CD1c-positive myeloid dendritic cell (primary cell): ENCODE results near the gene SPATA13.
"Not testable (repeated sequence)": the region's sequence is repeated elsewhere in the genome, so short reads cannot be mapped to it uniquely, and the experiment has no call there.

Experiments used
- DNase-seq: peaks from one replicate; pipeline ENCODE4 v3.0.0-alpha.2; 2016; ENCODE audit errors: extremely low spot score

SPATA13 gene

DNA sequence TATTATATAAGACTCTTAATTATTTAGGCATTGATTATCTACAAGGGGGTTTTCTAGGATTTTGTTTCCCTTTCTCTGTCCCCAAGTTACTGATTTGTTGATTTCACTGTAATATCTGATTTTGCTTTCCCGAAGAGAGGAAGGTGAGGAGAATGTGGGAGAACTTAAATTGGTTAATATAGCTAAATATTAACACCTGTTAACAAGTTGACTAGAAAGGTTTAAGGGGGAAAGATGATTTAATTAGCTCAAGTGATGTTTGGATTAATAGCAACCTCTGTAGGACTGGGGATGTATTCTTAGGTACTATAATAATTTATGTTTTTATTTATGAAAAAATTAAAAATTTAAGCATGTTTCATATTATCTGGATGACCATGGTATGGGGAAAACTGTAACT lies 35.1 kb downstream of the SPATA13 start:
- DNase-seq: no peak

DNA sequence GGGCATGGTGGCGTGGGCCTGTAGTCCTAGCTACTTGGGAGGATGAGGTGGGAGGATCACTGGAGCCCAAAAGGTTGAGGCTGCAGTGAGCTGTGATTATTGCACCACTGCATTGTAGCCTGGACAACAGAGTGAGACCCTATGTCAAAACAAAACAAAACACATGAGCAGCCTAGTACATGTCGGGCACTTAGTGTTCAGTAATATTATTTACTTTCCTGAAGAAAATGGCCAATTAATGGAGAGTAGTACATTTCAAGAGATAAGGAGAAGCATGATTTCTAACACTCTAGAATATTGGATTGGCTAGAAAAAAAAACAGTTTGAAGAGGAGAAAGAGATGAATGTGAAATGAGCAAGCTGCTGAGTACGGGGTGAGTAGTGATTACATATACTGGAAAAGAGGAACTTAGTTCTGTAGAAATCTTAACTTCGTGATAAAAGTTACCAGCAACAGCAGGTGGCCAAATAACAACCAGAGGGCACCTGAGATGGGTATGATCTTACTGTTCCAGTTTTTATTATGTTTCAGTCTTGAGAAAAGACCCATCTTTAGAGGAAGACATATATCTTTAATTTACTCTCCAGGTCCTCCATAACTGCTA lies 36.2 kb downstream of the SPATA13 start:
- no peak for DNase-seq

DNA sequence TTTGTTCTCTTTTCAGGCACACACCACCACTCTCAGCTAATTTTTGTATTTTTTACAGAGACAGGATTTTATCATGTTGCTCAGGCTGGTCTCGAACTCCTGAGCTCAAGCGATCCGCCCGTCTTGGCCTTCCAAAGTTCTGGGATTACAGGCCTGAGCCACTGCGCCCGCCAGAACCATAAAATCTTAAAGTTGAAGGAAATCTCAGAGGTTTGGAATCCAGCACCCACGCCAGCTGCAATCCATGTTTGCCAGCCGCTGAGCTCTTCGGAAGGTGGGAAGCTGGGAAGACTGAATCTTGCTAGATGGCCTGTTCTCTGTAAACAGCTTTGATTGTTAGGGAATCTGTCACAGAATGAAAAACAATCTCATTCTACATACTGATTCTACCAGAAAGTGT lies 38.5 kb downstream of the SPATA13 start:
- DNase-seq: no peak

DNA sequence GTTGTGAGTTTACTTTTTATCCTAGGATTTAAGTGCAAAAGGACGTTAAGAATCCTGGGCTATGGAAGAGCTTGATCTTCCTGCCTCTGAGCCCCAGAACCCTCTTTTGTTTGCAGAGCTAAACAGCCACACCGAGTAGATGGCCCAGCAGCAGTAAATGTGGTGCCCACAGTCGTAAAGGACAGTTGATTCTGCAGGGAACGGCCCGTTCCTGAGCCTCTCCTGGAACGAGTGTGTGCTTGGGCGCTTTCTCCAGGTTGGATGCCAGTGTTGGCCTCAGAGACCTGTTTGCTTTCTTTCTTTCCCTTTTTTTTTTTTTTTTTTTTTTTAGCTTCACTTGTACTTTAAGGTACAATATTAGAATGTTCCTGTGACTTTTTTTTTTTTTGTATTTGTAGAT lies 41.7 kb downstream of the SPATA13 start:
- no peak for DNase-seq

DNA sequence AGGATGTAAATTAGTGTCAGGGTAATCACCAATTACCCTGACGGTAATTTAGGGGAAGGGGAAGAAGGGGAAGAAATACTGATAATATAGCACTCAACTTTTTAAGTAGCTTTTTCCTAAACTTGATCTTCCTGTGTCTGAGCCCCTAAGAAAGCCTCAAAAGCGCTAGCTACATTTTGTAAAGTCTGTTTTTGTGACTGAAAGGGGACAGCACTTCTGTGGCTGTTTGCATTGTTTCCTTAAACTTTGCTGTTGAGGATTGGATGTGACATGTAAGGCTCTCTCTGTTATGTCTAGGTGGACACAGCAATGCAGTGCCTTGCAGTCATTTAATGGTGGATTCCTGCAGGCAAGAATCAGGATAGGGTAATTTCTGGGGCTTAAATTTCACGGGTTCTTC lies 42.8 kb downstream of the SPATA13 start:
- no peak for DNase-seq

DNA sequence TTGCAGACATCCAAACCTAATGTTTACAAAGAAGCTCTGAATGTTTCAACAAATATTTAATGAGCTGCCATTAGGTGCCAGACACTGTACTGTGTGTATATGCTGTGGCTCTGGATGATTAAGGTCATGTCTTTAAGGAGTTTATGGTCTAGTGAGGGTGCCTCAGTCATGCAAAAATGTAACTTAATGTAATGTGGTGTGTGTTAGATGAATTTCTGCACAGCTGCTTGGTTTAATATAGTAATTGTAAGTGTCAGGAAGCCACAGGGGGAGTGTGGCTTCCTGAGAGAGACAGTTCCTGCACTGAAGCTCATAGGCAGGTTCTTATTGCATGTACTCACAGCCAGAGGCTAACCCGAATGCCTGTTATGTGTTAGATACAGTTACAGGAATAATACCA lies 43.3 kb downstream of the SPATA13 start:
- no peak for DNase-seq

DNA sequence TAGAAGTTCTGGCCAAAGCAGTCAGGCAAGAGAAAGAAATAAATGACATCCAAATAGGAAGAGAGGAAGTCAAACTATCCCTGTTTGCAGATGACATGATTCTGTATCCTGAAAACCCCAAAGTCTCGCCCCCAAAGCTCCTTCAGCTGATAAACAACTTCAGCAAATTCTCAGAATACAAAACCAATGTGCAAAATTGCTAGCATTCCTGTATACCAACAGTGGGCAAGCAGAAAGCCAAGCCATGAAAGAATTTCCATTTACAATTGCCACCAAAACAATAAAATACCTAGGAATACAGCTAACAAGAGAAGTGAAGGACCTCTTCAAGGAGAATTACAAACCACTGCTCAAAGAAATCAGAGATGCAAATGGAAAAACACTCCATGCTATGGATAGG lies 44.6 kb downstream of the SPATA13 start:
- not testable (repeated sequence) for DNase-seq

DNA sequence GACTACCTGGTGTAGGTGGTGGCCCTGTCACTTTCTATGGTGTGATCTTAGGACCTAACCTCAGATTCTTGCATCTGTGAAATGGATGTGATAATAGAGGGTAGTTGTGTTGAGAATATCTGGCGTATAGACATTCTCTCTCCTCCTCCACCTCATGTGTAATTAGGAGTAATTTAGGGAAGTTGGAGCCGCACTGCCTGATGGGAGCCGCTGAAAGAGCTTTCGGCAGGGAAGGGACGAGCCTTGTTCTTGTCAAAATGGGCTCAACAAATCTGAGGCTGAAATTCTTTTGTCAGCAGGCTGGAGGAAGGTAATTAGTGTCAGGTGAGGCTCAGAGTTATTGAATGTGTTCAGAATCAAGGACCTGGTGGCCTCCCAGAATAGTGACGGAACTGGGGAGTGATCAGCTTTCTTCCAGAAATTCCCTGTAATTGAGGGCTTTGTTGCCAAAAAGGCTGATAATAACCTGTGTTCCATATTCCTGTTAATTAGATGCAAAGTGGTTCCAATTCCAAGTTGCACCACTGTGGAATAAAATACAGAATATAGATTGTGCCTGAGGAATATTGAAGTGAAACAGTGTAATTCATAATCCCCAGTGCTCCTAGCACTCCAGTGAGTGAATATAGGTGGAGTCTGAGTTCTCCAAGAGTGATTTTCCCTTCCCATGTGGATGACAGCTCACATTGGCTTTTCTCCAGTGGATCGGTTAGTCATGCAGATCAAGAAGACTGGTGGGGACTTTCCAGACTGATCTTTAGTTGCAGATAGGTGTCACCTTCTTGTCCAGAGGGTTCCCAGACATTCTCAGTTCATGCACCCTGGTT lies 47.5 kb downstream of the SPATA13 start:
- peak; percentile 23 for DNase-seq

DNA sequence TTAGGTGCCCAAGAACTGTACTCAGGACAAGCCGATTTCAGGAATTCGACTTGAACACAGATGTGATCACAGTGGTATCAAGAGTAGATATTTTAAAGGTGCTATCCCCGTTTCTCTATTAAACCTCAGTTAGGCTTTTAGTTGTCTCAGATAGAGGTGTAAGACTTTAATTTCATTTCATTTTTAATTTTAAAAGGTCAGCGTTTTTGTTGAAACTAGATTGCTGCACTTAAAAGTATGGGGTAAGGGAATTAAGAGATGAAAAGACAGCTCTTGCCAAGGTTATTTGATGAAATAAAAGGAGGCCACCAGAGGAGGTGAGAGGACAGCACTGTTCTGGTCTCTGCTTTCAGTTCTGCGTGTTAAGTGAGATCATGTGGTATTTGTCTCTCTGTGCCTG lies 48.6 kb downstream of the SPATA13 start:
- no peak for DNase-seq

DNA sequence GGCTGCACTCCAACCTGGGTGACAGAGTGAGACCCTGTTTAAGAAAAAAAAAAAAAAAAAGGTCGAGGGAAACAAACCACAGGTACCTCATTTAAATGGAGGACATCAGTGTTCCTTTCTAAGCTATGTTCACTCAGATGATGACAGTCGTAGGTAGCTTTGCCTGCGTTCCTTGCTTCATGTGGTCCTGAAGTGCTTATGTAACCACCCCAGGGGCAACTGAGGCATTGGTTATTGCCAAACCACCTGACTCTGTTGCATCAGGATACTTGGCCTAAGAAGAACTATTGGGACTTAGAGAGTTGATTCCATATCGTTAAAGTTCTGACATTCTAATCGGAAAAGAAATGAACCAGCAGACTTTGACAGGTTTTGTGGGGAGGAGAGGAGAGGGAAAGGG lies 51.7 kb downstream of the SPATA13 start:
- no peak for DNase-seq

DNA sequence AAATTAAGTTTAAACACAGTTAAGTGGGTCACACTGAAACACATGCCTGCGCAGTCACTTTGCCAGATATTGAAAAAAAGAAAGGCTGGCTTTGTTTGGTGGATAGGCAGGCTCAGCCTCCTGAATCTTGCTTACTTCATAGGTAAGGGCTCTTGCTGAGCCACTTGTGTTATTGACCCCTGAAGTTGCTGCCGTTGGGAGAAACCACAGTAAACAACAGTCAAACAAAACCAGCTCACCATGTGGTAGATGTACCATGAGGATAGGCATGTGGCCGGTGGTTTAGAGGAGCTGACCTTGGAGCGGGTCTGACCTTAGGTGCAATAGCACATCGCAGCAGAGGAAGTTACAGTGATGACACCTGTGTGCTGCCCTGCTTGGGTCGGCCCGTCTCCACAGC lies 52.2 kb downstream of the SPATA13 start:
- DNase-seq: no peak

DNA sequence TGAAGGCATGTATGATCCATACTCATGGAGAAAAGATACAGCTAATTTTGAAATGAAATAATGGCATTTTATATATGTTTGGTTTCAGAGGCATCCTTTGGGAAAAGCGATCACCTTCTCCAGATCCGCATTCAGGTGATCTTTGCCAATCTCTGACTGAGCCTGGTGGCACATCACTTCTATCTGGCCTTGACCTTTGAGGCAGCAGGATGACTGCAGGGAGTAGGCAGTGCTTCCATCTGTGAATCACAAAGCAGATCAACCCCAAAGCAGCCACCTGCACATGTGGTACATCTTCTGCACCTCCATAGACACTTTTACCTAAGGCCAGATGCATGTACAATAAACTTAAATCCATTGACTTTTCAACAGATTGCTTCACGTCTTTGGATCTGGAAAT lies 53.4 kb downstream of the SPATA13 start:
- no peak for DNase-seq

DNA sequence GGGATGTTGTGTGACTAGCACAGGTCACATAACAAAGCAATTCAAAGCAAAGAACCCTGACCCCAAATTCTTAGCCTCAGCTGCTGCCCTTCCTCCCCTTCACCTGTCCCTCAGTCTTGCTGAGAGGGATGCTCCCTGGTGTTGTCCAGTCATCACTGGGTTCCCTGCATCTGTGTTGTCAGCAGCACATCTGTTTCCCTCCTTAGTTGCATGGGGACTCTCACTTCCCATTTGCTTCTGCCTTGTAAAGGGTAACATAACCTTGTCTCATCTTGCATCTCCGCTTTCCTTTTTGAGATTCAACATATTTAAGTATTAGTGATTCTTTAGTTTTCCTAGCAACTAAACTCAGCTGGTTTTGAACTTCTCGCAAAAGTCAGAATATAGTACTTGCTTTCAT lies 54.0 kb downstream of the SPATA13 start:
- peak; percentile 30 for DNase-seq

DNA sequence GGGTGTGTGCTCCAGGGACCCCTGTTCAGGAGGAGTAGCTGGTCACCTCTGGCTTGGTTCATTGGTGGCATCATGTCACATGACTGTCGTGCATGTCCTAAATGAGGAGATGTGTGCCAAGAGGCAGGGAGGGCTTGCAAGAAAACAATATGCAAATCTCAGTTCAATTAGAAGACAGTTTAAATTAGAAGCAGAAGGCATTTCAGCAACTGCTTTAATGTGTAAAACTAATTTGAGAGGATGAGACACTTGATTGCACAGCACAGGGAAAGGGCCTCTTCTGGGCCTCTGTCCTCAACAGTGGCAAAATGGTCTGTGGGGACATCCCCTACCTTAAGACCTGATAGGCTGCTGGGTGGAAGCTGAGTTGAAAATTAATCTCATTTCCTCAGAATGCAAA lies 54.6 kb downstream of the SPATA13 start:
- DNase-seq: no peak

DNA sequence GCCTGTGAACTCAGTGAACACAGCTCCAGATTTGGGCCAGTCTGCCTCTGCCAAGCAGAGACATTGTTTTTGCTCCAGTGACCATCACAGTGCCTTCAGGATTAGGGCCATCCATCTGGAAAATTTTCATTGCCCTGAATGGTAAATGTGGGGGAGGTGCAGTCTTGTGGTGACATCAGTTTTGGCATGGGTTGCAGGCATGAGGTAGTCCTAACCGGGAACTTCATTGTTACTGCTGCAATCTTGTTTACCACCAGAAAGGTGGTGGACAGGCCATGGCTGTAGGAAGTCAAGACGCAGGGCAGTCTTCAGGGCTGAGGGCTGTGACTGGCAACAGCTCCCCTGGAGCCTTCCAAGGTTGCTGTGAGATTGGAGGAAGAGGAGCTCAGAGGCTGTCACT lies 55.2 kb downstream of the SPATA13 start:
- DNase-seq: no peak

DNA sequence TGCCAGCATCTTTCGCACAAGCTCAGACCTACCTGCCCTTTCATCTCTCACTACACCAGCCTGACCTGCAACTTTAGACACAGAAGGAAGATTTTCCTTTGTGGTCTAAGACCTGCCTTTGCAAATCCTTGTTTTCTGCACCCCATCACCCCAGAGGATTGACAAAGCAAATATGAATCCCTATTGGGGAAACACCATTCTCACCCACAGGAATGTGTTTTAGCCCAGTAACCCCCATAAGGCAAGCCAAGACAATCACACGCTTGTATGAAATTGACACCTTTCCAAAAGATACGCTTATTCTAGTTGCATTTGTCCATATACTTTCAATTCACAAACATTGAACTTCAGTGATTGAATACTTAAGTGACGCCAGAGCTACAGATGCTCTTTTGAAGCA lies 55.7 kb downstream of the SPATA13 start:
- no peak for DNase-seq

DNA sequence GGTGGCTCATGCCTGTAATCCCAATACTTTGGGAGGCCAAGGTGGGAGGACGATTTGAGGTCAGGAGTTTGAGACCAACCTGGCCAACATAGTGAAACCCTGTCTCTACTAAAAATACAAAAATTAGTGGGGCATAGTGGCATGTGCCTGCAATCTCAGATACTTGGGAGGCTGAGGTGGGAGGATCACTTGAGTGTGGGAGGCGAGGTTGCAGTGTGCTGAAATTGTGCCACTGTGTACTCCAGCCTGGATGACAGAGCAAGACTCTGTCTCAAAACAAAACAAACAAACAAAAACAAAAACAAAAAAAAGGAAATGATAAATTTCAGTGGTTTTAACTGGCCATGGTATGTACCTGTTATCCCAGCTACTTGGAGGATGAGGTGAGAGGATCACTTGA lies 56.3 kb downstream of the SPATA13 start:
- not testable (repeated sequence) for DNase-seq

DNA sequence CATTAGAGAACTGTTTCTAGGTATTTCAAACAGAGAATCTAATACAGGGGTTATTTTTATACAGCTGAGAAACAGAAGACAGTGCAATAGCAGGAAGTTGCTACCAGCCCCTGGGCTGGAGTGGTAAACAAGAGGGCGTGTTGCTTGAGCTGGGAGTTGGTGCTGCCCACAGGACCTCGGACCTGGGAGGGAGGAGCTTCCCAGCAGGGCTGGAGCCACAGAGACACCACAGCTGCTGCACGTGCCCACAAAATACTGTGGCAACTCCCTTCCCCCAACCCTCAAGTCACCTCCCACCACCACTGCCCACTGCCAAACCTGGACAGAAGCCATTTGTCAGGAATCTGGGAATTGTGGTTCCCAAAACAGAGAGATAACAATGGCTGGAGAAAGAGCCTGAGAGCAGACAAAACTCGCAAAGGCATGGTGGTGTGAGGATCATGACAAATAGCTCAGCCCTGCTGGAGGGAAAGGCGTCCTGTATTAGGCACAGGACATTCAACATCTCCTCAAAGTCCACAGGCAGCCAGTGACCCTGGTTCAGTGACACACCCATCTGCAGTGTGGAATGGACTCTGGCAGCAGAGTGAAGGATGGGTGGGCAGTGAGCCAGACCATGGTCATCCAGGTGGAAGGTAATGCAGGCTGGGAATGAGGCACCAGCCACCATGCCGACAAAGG lies 57.2 kb downstream of the SPATA13 start:
- DNase-seq: peak; percentile 30

DNA sequence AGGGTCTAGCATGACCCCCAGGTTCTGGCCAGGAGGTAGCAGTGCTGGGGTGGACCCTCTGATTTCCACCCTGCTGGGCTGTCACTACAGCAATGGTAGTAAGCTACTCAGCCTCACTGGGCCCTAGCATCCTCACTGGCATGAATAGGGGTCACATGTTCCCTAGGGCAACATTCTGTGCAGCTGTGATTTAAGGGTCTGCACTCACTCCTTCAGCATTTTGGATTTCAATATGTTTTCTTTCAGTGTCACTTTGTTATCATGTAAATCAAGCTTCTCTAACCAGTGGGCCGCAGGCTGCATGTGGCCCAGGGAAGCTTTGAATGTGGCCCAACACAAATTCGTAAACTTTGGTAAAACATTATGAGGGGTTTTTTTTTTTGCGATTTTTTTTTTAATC lies 57.8 kb downstream of the SPATA13 start:
- no peak for DNase-seq

DNA sequence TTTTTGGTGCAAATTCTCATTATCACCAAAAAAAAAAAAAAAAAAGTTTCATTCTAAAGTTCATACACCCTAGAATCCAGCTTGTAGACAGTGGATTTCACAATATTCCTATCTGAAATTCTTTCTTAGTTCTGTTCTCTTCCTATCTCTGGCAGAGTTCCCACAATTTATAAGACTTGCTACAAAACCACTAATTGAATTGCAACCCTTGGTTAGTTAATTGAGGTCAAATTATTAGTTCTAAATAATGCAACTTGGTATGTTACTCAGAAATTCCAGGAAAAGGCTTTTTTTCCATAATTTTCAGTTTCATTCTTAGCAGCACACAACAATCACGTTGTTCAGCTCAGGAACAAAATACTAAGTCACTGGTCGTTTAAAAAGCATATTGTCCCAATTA lies 58.5 kb downstream of the SPATA13 start:
- no peak for DNase-seq

DNA sequence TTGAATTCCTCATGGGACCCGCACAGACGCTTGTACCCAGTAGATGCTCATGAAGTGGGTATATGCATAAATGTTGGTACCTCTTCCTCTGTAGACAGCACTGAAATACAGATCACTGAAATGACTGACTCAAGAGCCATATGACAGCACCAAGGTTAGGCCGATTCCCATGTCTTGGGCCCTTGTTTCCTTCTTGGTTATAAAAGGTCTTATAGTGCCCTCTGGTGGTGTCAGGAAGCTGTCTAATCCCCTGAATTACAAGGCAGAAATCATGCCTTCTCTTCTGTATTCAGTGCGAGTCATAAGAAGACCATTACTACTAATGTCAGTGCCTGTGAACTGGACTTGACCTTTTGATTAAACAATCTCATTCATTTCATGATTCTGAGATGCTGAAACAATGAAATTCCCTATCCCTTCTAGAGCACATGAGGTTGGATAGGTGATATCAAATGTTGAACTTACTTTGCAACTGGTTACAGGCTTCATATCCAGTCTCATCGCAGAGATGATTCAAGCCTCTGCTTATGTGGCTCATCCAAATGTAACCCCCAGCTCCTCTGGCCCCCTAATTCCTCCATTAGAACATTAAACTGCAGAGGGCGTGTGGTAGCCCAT lies 59.7 kb downstream of the SPATA13 start:
- DNase-seq: peak; percentile 83

DNA sequence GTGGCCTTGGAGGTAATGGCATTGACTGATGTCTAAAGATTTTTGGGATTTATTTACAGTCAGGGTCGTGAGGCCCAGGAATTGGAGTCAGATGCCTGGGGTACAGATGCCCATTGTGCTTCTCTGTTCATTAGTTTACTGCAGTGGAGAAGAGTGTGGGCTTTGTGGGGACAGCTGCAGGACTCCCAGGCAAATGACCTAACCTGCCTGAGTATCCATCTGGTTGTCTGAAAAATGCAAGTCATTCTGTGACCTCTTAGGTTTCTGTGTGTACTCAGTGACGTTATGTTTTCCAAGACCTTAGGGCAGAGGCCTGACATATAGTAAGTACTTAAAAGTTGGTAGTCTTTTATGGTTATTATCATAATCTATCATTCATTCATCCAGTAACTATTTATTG lies 60.5 kb downstream of the SPATA13 start:
- DNase-seq: no peak

DNA sequence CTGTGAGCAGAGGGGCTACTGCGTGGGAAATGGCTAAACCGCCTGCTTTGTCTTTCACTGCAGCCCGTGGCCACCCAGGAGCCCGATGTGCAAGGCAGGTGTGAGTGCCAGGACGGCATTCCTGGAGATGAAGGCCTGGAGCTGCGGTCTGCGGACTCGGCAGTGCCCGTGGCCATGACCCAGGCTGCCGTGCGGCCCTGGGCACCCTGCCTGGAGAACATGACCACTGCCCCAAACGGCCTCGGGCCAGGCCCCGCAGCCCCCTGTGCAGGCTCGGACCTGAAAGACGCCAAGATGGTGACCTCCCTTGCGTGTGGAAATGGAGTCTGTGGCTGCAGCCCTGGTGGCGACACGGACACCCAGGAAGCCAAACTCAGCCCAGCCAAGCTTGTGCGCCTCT lies 62.2 kb downstream of the SPATA13 start:
- no peak for DNase-seq
